GM23338 (cell line): ENCODE measurements around the gene LPP. TPM values are rescaled to one million over a fixed set of nuclear protein-coding genes. Genes with fewer than 3 reads are reported as not detected.
A peak's percentile ranks its signal among the peaks of the same experiment; 100 is the strongest.

Source experiments
- ATAC-seq: fragments of 200-7000 bp; cut with Tn5 transposase; 3 replicates; pipeline ENCODE4 v1.9.1; 2020
- DNase-seq: peaks from one replicate; pipeline ENCODE4 v3.0.0-alpha.2; 2015; ENCODE audit warnings: low spot score
- H2AFZ ChIP-seq: fragments of 200-600 bp; sonication (generic); 2 replicates; pipeline ENCODE4 v1.8.0; 2016; ENCODE audit warnings: antibody characterized with exemption, mild to moderate bottlenecking, moderate library complexity
- H3F3A ChIP-seq: fragments of 200-600 bp; sonication (generic); replicated peaks from 2 replicates; pipeline ENCODE4 v1.8.0; 2017; ENCODE audit warnings: antibody characterized with exemption, mixed run types, low read depth
- H3K27ac ChIP-seq: fragments of 200-600 bp; sonication (generic); 2 replicates; pipeline ENCODE4 v1.6.1; 2016; ENCODE audit warnings: low read depth
- H3K27me3 ChIP-seq: fragments of 200-600 bp; sonication (generic); 2 replicates; pipeline ENCODE4 v1.8.0; 2016; ENCODE audit warnings: mild to moderate bottlenecking, mixed run types, moderate library complexity; ENCODE audit not compliant: insufficient read depth
- H3K36me3 ChIP-seq: fragments of 200-600 bp; sonication (generic); 2 replicates; pipeline ENCODE4 v1.8.0; 2016; ENCODE audit warnings: mild to moderate bottlenecking; ENCODE audit not compliant: insufficient read depth
- H3K4me1 ChIP-seq: fragments of 200-600 bp; sonication (generic); 2 replicates; pipeline ENCODE4 v1.8.0; 2016; ENCODE audit warnings: mild to moderate bottlenecking, moderate library complexity; ENCODE audit not compliant: insufficient read depth
- H3K4me2 ChIP-seq: fragments of 200-600 bp; sonication (generic); 2 replicates; pipeline ENCODE4 v1.7.1; 2017; ENCODE audit warnings: mixed run types
- H3K4me3 ChIP-seq: fragments of 200-600 bp; sonication (generic); 2 replicates; pipeline ENCODE4 v1.6.1; 2016; ENCODE audit warnings: mixed run types
- H3K79me2 ChIP-seq: fragments of 200-600 bp; sonication (generic); replicated peaks from 2 replicates; pipeline ENCODE4 v1.8.0; 2017; ENCODE audit warnings: mild to moderate bottlenecking; ENCODE audit not compliant: insufficient read depth
- H3K9me2 ChIP-seq: fragments of 200-600 bp; sonication (generic); 2 replicates; pipeline ENCODE4 v1.8.0; 2017; ENCODE audit not compliant: insufficient read depth
- H4K20me1 ChIP-seq: fragments of 200-600 bp; sonication (generic); replicated peaks from 2 replicates; pipeline ENCODE4 v1.8.0; 2017; ENCODE audit warnings: mild to moderate bottlenecking; ENCODE audit not compliant: insufficient read depth
- H3K27ac Mint-ChIP-seq: 2 replicates; pipeline ENCODE4 v1.8.0; 2020; ENCODE audit warnings: inconsistent platforms, mild to moderate bottlenecking, moderate library complexity, mixed read lengths
- H3K27me3 Mint-ChIP-seq: 3 replicates; pipeline ENCODE4 v1.8.0; 2022; ENCODE audit warnings: low read depth, mild to moderate bottlenecking, moderate library complexity, mixed read lengths, inconsistent platforms; ENCODE audit not compliant: insufficient read depth, poor library complexity
- H3K36me3 Mint-ChIP-seq: 3 replicates; pipeline ENCODE4 v1.8.0; 2021; ENCODE audit warnings: low read depth, mild to moderate bottlenecking, inconsistent platforms, moderate library complexity, mixed read lengths
- H3K4me1 Mint-ChIP-seq: 3 replicates; pipeline ENCODE4 v1.8.0; 2020; ENCODE audit warnings: mild to moderate bottlenecking, inconsistent platforms, mixed read lengths
- H3K4me3 Mint-ChIP-seq: 3 replicates; pipeline ENCODE4 v1.8.0; 2021; ENCODE audit warnings: moderate library complexity, mild to moderate bottlenecking, inconsistent platforms, mixed read lengths
- H3K9me3 Mint-ChIP-seq: 3 replicates; pipeline ENCODE4 v1.8.0; 2020; ENCODE audit warnings: moderate library complexity, mild to moderate bottlenecking, inconsistent platforms, mixed read lengths
- EZH2 ChIP-seq: fragments of 200-600 bp; sonication (generic); IDR thresholded peaks from one replicate; pipeline ENCODE4 v1.8.0; 2017; ENCODE audit warnings: antibody characterized with exemption, mild to moderate bottlenecking, low read depth; ENCODE audit not compliant: unreplicated experiment
- EZH2phosphoT487 ChIP-seq: fragments of 200-600 bp; sonication (generic); IDR thresholded peaks from one replicate; pipeline ENCODE4 v1.8.1; 2018; ENCODE audit warnings: antibody characterized with exemption; ENCODE audit not compliant: unreplicated experiment
- POLR2AphosphoS5 ChIP-seq: IDR thresholded peaks from 2 replicates; pipeline ENCODE4 v1.6.1; 2016; ENCODE audit warnings: antibody characterized with exemption, low read depth
- STAT1 ChIP-seq: IDR thresholded peaks from one replicate; pipeline ENCODE4 v1.6.1; 2016; ENCODE audit warnings: antibody characterized with exemption; ENCODE audit not compliant: unreplicated experiment
- ZNF114 ChIP-seq: fragments of 250-450 bp; sonication (Bioruptor Pico); IDR thresholded peaks from 2 replicates; pipeline ENCODE4 v1.5.0; 2020; ENCODE audit warnings: mild to moderate bottlenecking, moderate library complexity
- ZNF331 ChIP-seq: fragments of 250-450 bp; sonication (Bioruptor Pico); IDR thresholded peaks from 2 replicates; pipeline ENCODE4 v1.5.0; 2020; ENCODE audit warnings: low read depth, mild to moderate bottlenecking, moderate library complexity
- polyA plus RNA-seq: library from polyadenylated mRNA; unstranded; fragments of >200 nt; fragmentation: Nextera tagmentation; extraction: Ambion mirVana; gene quantifications from 2 replicates; pipeline ENCODE4 v1.2.1, GENCODE V29; 2016
- total RNA-seq: library from RNA; depleted of rRNA; stranded (reverse); fragments of >200 nt; shearing (Covaris generic); gene quantifications from 2 replicates; pipeline ENCODE4 v1.2.3, GENCODE V29; 2014
- TF ChIP-seq, protein P1 (sequence below): IDR thresholded peaks from 2 replicates; pipeline ENCODE4 v1.6.1; 2016; ENCODE audit warnings: antibody characterized with exemption
- TF ChIP-seq, protein P2 (sequence below), 2 experiments: fragments of 200-600 bp in 1 of 2; sonication (generic) in 1 of 2; conservative IDR thresholded peaks; 2 replicates each; pipeline versions ENCODE4 v1.5.1 to v1.6.1; 2016 to 2017; ENCODE audit warnings: antibody characterized with exemption in 2 of 2, low read depth in 2 of 2, mild to moderate bottlenecking in 2 of 2, moderate library complexity in 1 of 2
- TF ChIP-seq, protein P3 (sequence below): fragments of 250-450 bp; sonication (Bioruptor Pico); IDR thresholded peaks from 2 replicates; pipeline ENCODE4 v1.5.0; 2020; ENCODE audit warnings: mild to moderate bottlenecking, moderate library complexity

LPP gene
- total and polyA plus RNA-seq, 2 experiments from 2014 or later, result 23.0 to 35.2 TPM

DNA sequence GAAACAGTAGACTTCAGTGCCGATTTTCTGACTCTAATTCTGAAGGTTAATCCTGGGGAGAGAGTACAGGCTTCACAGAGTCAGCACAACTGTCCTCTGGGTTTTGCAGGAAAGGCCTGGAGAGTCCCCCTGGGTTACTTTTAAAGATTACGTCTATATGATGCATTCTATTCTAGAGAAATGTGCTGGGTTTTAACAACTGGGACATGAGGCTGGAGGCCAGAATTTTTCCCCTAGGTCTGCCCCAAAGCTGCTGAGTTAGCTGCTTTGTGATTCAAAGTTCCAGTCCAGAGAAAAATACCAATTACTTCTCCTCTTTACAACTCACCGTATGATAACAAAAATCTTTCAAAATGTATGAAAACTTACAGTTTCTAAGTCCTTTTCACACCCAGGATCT is 777.1 kb downstream of the LPP start (continued):
- TF ChIP-seq, protein P1, sequence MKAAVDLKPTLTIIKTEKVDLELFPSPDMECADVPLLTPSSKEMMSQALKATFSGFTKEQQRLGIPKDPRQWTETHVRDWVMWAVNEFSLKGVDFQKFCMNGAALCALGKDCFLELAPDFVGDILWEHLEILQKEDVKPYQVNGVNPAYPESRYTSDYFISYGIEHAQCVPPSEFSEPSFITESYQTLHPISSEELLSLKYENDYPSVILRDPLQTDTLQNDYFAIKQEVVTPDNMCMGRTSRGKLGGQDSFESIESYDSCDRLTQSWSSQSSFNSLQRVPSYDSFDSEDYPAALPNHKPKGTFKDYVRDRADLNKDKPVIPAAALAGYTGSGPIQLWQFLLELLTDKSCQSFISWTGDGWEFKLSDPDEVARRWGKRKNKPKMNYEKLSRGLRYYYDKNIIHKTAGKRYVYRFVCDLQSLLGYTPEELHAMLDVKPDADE, result no peak
- TF ChIP-seq STAT1 (no peak), EZH2phosphoT487 (no peak)
- TF ChIP-seq, protein P2, sequence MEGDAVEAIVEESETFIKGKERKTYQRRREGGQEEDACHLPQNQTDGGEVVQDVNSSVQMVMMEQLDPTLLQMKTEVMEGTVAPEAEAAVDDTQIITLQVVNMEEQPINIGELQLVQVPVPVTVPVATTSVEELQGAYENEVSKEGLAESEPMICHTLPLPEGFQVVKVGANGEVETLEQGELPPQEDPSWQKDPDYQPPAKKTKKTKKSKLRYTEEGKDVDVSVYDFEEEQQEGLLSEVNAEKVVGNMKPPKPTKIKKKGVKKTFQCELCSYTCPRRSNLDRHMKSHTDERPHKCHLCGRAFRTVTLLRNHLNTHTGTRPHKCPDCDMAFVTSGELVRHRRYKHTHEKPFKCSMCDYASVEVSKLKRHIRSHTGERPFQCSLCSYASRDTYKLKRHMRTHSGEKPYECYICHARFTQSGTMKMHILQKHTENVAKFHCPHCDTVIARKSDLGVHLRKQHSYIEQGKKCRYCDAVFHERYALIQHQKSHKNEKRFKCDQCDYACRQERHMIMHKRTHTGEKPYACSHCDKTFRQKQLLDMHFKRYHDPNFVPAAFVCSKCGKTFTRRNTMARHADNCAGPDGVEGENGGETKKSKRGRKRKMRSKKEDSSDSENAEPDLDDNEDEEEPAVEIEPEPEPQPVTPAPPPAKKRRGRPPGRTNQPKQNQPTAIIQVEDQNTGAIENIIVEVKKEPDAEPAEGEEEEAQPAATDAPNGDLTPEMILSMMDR (conservative IDR thresholded peaks at IDR 0.05; ENCODE audit: low read depth in 2 of 2), result no peak

DNA sequence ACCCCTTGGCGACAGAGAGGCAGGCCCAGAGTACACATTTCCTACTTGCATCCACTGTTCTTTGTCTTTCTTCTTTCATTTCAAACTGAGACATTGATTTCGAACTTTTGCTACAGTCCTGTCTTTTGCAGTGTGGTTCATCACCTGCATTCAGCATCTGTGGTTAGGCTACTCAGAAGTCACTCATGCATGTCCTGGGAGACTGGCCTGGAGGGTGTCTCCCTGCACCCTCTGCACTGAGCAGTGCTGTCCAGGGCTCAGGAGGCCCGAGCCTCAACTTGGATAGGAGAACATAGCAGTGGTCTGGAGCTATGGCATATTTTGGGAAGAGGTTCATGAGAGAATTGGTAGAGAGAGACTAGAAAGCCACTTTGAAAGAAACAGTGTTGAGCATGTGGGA is 777.6 kb downstream of the LPP start:
- no peak for DNase-seq
- Histone ChIP-seq H3K27me3 (no peaks in the 10 kb centered on the region), H4K20me1 (no peaks in the 10 kb centered on the region), H3K4me2 (no peak overlapping the region), H3K79me2 (no peaks in the 10 kb centered on the region), H2AFZ (peak overlapping the region; percentile 69), H3K36me3 (no peaks in the 10 kb centered on the region), H3K4me3 (no peak overlapping the region), H3K4me1 (peaks cover 4% of the 10 kb centered on the region; the same call in 1 of the 2 replicates), H3F3A (no peaks in the 10 kb centered on the region), H3K9me2 (no peaks in the 10 kb centered on the region), H3K27ac (no peak overlapping the region)
- no peak for ATAC-seq
- peaks cover 9% of the 10 kb centered on the region for H3K4me1 Mint-ChIP-seq
- no peaks in the 10 kb centered on the region for H3K27me3 Mint-ChIP-seq
- no peaks in the 10 kb centered on the region for H3K9me3 Mint-ChIP-seq
- no peak overlapping the region for H3K4me3 Mint-ChIP-seq
- H3K36me3 Mint-ChIP-seq, result no peaks in the 10 kb centered on the region
- TF ChIP-seq STAT1 (no peak), ZNF331 (CRISPR knock-in tag) (no peak), EZH2phosphoT487 (no peak), ZNF114 (no peak)
- no peak overlapping the region for H3K27ac Mint-ChIP-seq

DNA sequence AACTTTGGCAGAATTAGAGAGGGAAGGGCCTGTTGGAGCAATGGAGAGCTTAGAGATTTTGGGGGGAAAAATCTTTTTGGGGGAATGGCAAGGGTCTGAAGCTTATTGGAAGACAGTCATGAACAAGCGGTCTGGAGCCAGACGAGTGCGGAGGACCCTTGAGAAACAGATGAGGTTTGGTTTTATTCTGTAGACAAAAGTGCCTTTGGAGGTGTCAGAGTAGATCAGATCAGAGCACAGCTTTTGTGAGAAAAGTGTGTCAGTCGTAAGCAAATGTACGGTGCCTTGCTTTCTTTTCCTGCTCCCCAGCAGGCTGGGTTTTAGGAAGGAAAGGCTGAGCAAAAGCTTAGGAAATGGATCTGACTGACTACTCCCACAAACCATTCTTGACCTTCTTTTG is 781.0 kb downstream of the LPP start:
- H3F3A ChIP-seq, result no peaks in the 10 kb centered on the region
- Mint-ChIP-seq H3K9me3 (peaks cover 3% of the 10 kb centered on the region; the same call in 2 of the 3 replicates), H3K36me3 (peaks cover 5% of the 10 kb centered on the region; the same call in 1 of the 3 replicates), H3K4me3 (no peak overlapping the region), H3K27ac (no peak overlapping the region), H3K27me3 (no peaks in the 10 kb centered on the region), H3K4me1 (peaks cover 19% of the 10 kb centered on the region)
- H3K36me3 ChIP-seq, result no peaks in the 10 kb centered on the region
- ATAC-seq, result no peak
- H3K4me2 ChIP-seq, result no peak overlapping the region
- no peak for DNase-seq
- no peaks in the 10 kb centered on the region for H4K20me1 ChIP-seq
- H2AFZ ChIP-seq, result no peak overlapping the region
- peaks cover 13% of the 10 kb centered on the region; the same call in 1 of the 2 replicates for H3K4me1 ChIP-seq
- H3K79me2 ChIP-seq, result no peaks in the 10 kb centered on the region
- H3K4me3 ChIP-seq, result no peak overlapping the region
- H3K27ac ChIP-seq, result no peak overlapping the region
- no peaks in the 10 kb centered on the region for H3K27me3 ChIP-seq
- H3K9me2 ChIP-seq, result peaks cover 8% of the 10 kb centered on the region
- TF ChIP-seq POLR2AphosphoS5 (no peak), EZH2 (no peak)
- TF ChIP-seq, protein P2 (conservative IDR thresholded peaks at IDR 0.05; ENCODE audit: low read depth in 2 of 2), result no peak
- TF ChIP-seq, protein P3, sequence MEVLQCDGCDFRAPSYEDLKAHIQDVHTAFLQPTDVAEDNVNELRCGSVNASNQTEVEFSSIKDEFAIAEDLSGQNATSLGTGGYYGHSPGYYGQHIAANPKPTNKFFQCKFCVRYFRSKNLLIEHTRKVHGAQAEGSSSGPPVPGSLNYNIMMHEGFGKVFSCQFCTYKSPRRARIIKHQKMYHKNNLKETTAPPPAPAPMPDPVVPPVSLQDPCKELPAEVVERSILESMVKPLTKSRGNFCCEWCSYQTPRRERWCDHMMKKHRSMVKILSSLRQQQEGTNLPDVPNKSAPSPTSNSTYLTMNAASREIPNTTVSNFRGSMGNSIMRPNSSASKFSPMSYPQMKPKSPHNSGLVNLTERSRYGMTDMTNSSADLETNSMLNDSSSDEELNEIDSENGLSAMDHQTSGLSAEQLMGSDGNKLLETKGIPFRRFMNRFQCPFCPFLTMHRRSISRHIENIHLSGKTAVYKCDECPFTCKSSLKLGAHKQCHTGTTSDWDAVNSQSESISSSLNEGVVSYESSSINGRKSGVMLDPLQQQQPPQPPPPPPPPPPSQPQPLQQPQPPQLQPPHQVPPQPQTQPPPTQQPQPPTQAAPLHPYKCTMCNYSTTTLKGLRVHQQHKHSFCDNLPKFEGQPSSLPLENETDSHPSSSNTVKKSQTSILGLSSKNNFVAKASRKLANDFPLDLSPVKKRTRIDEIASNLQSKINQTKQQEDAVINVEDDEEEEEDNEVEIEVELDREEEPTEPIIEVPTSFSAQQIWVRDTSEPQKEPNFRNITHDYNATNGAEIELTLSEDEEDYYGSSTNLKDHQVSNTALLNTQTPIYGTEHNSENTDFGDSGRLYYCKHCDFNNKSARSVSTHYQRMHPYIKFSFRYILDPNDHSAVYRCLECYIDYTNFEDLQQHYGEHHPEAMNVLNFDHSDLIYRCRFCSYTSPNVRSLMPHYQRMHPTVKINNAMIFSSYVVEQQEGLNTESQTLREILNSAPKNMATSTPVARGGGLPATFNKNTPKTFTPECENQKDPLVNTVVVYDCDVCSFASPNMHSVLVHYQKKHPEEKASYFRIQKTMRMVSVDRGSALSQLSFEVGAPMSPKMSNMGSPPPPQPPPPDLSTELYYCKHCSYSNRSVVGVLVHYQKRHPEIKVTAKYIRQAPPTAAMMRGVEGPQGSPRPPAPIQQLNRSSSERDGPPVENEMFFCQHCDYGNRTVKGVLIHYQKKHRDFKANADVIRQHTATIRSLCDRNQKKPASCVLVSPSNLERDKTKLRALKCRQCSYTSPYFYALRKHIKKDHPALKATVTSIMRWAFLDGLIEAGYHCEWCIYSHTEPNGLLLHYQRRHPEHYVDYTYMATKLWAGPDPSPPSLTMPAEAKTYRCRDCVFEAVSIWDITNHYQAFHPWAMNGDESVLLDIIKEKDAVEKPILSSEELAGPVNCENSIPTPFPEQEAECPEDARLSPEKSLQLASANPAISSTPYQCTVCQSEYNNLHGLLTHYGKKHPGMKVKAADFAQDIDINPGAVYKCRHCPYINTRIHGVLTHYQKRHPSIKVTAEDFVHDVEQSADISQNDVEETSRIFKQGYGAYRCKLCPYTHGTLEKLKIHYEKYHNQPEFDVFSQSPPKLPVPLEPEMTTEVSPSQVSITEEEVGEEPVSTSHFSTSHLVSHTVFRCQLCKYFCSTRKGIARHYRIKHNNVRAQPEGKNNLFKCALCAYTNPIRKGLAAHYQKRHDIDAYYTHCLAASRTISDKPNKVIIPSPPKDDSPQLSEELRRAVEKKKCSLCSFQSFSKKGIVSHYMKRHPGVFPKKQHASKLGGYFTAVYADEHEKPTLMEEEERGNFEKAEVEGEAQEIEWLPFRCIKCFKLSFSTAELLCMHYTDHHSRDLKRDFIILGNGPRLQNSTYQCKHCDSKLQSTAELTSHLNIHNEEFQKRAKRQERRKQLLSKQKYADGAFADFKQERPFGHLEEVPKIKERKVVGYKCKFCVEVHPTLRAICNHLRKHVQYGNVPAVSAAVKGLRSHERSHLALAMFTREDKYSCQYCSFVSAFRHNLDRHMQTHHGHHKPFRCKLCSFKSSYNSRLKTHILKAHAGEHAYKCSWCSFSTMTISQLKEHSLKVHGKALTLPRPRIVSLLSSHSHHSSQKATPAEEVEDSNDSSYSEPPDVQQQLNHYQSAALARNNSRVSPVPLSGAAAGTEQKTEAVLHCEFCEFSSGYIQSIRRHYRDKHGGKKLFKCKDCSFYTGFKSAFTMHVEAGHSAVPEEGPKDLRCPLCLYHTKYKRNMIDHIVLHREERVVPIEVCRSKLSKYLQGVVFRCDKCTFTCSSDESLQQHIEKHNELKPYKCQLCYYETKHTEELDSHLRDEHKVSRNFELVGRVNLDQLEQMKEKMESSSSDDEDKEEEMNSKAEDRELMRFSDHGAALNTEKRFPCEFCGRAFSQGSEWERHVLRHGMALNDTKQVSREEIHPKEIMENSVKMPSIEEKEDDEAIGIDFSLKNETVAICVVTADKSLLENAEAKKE, result no peak
